Bronchial epithelial cell (primary cell): ENCODE measurements around the gene GIPC3. TPM values are rescaled to one million over a fixed set of nuclear protein-coding genes. Genes with fewer than 3 reads are reported as not detected.

Experiments used
- DNase-seq: peaks from one replicate; pipeline ENCODE4 v3.0.0-alpha.2; 2010; ENCODE audit warnings: low read depth
- FAIRE-seq: peaks from 2 replicates; lab custom pipeline; 2011; peaks lifted over from hg19 to GRCh38; lab: Jason Lieb, UNC
- H3K27me3 ChIP-seq: 2 replicates; pipeline ENCODE4 v1.5.1; 2011; ENCODE audit warnings: low read length; ENCODE audit not compliant: control insufficient read depth, insufficient read depth
- H3K36me3 ChIP-seq: 2 replicates; pipeline ENCODE4 v1.5.1; 2011; ENCODE audit warnings: low read length; ENCODE audit not compliant: control insufficient read depth, insufficient read depth
- H3K4me3 ChIP-seq: 2 replicates; pipeline ENCODE4 v1.5.1; 2011; ENCODE audit warnings: mild to moderate bottlenecking, low read depth, low read length, control low read depth
- CTCF ChIP-seq: IDR thresholded peaks from 2 replicates; pipeline ENCODE4 v1.5.1; 2011; ENCODE audit warnings: mild to moderate bottlenecking, moderate library complexity, low read length, control low read depth, inconsistent platforms; ENCODE audit not compliant: insufficient read depth, severe bottlenecking
- total RNA-seq: library from RNA; depleted of rRNA; stranded (reverse); fragments of >200 nt; gene quantifications from 2 replicates; pipeline ENCODE4 v1.2.1, GENCODE V29; 2014

GIPC3 gene
- total RNA-seq, 1 donor from 2014 or later: not detected

GRCh38 chr19:3620145-3620816 is 35.0 kb downstream of the GIPC3 start:
- FAIRE-seq (no peak), DNase-seq (no peak)
- TF ChIP-seq CTCF: no peak
- peaks cover 15% of the 10 kb centered on the region for H3K36me3 ChIP-seq
- H3K4me3 ChIP-seq: no peak overlapping the region
- H3K27me3 ChIP-seq: no peaks in the 10 kb centered on the region

- peaks cover 15% of the 10 kb centered on the region for H3K36me3 ChIP-seq
- no peaks in the 10 kb centered on the region for H3K27me3 ChIP-seq
- DNase-seq (no peak), FAIRE-seq (no peak)
- no peak overlapping the region for H3K4me3 ChIP-seq
- TF ChIP-seq CTCF: no peak
These were observed 35.7 kb downstream of the GIPC3 start for GRCh38 chr19:3620817-3621547.

- no peak for FAIRE-seq
- no peak for TF ChIP-seq CTCF
- no peaks in the 10 kb centered on the region for H3K27me3 ChIP-seq
- H3K4me3 ChIP-seq: no peak overlapping the region
- peaks cover 15% of the 10 kb centered on the region for H3K36me3 ChIP-seq
- DNase-seq: no peak
These were observed 36.4 kb downstream of the GIPC3 start for GRCh38 chr19:3621689-3622088.

GRCh38 chr19:3622224-3622623 is 36.9 kb downstream of the GIPC3 start:
- H3K36me3 ChIP-seq: peaks cover 15% of the 10 kb centered on the region
- FAIRE-seq: no peak
- no peak for TF ChIP-seq CTCF

GRCh38 chr19:3623716-3624115 is 38.4 kb downstream of the GIPC3 start:
- Histone ChIP-seq H3K4me3 (no peak overlapping the region), H3K36me3 (peaks cover 13% of the 10 kb centered on the region), H3K27me3 (no peaks in the 10 kb centered on the region)
- TF ChIP-seq CTCF: no peak
- no peak for FAIRE-seq
- DNase-seq: no peak

More at GRCh38 chr19:3622224-3622623, 36.9 kb downstream of the GIPC3 start:
- DNase-seq: no peak
- no peak overlapping the region for H3K4me3 ChIP-seq
- H3K27me3 ChIP-seq: no peaks in the 10 kb centered on the region
